Breast epithelium (tissue), 4 donors: ENCODE measurements around the gene PMPCA. TPM values are rescaled to one million over a fixed set of nuclear protein-coding genes. Genes with fewer than 3 reads are reported as not detected.

ENCODE experiments used
- DNase-seq, 2 donors: peaks; one replicate each; pipeline ENCODE4 v3.0.0-alpha.2; 2019; ENCODE audit warnings: low spot score in 2 of 2
- H3K27ac ChIP-seq, 2 donors: fragments of 200-600 bp; sonication (generic) in 1 of 2; one replicate each; pipeline ENCODE4 v1.5.1; 2016 to 2019; ENCODE audit warnings: mild to moderate bottlenecking in 1 of 2
- H3K27me3 ChIP-seq, 2 donors: fragments of 200-600 bp; sonication (generic) in 1 of 2; one replicate each; pipeline versions ENCODE4 v1.5.1 to v1.6.0; 2017 to 2019; ENCODE audit warnings: control low read depth in 1 of 2, mild to moderate bottlenecking in 1 of 2
- H3K36me3 ChIP-seq: fragments of 200-600 bp; one replicate; pipeline ENCODE4 v1.5.1; 2019
- H3K4me1 ChIP-seq, 2 donors: fragments of 200-600 bp; sonication (generic); one replicate each; pipeline ENCODE4 v1.5.1; 2016 to 2019; ENCODE audit warnings: control low read depth in 1 of 2
- H3K4me3 ChIP-seq, 3 donors: fragments of 200-600 bp; sonication (generic); 1 replicate in 2 of 3; 2 replicates in 1 of 3; pipeline ENCODE4 v1.5.1; 2016 to 2019; ENCODE audit warnings: mild to moderate bottlenecking in 3 of 3, moderate library complexity in 2 of 3
- H3K9me3 ChIP-seq, 2 donors: fragments of 200-600 bp; sonication (generic) in 1 of 2; one replicate each; pipeline ENCODE4 v1.5.1; 2016 to 2019; ENCODE audit warnings: control low read depth in 1 of 2
- POLR2A ChIP-seq: fragments of 450-650 bp; IDR thresholded peaks from one replicate; pipeline ENCODE4 v1.6.1; 2016; ENCODE audit warnings: antibody characterized with exemption, mild to moderate bottlenecking, moderate library complexity
- POLR2AphosphoS5 ChIP-seq, 3 donors: sonication (generic); formaldehyde crosslinking; IDR thresholded peaks; one replicate each; pipeline ENCODE4 v1.6.1; 2017; ENCODE audit warnings: antibody characterized with exemption in 3 of 3
- intact Hi-C: fragments of 100-400 bp; cut with DNase I; formaldehyde crosslinking; loops from one replicate; pipeline ENCODE4 v1.15.1; 2023; ENCODE audit warnings: low total_unique reads
- total RNA-seq, 3 donors: library from RNA; depleted of rRNA; stranded (reverse); fragments of >200 nt; gene quantifications; one replicate each; pipeline ENCODE4 v1.1.0, GENCODE V29; 2016
- TF ChIP-seq, protein P1 (sequence below), 3 donors: fragments of 450-650 bp; IDR thresholded peaks; one replicate each; pipeline ENCODE4 v1.5.1; 2016 to 2017; ENCODE audit warnings: antibody characterized with exemption in 3 of 3, mild to moderate bottlenecking in 3 of 3, moderate library complexity in 3 of 3

PMPCA gene
- total RNA-seq, 3 donors from 2014 or later: 31.4 to 37.0 (median 35.1) TPM

DNA sequence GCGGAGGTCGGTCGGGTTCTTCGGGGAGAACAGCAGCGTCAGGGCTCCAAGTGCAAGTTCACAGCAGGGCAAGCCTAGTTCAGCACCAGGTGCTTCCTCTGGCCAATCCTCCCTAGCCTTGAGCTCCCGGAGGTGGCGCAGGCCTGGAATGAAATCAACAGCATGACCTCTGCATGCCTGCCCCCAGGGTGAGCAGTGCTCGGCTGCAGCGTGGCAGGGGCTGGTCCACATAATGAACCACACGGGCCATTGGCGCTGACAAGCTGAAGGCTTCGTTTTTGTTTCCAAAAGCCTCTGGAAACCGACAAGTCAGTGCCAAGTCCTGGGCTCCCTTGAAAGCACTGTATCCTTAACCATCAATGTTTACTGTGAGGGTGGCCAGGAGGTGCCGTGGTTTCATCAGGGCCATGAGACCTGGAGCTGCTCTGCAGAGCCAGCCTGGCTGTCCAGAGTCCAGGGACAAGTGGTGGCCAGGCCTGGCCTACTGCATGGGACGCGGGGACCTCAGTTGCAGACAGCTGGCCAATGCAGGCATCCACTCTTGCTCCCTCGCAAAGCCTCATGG, 31.3 kb downstream of the PMPCA start:
- no peaks in the 10 kb centered on the region for H3K9me3 ChIP-seq
- no peak for DNase-seq
- TF ChIP-seq POLR2A (no peak), POLR2AphosphoS5 (IDR thresholded peaks at IDR 0.05) (no peak)
- TF ChIP-seq, protein P1, sequence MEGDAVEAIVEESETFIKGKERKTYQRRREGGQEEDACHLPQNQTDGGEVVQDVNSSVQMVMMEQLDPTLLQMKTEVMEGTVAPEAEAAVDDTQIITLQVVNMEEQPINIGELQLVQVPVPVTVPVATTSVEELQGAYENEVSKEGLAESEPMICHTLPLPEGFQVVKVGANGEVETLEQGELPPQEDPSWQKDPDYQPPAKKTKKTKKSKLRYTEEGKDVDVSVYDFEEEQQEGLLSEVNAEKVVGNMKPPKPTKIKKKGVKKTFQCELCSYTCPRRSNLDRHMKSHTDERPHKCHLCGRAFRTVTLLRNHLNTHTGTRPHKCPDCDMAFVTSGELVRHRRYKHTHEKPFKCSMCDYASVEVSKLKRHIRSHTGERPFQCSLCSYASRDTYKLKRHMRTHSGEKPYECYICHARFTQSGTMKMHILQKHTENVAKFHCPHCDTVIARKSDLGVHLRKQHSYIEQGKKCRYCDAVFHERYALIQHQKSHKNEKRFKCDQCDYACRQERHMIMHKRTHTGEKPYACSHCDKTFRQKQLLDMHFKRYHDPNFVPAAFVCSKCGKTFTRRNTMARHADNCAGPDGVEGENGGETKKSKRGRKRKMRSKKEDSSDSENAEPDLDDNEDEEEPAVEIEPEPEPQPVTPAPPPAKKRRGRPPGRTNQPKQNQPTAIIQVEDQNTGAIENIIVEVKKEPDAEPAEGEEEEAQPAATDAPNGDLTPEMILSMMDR (IDR thresholded peaks at IDR 0.05): no peak
- peaks cover 10% of the 10 kb centered on the region for H3K36me3 ChIP-seq
- H3K4me3 ChIP-seq: no peak overlapping the region
- peaks cover 0 to 18% of the 10 kb centered on the region in 2 donors for H3K4me1 ChIP-seq
- H3K27me3 ChIP-seq: no peaks in the 10 kb centered on the region
- H3K27ac ChIP-seq: no peak overlapping the region
- intact Hi-C loops: no loop called here

DNA sequence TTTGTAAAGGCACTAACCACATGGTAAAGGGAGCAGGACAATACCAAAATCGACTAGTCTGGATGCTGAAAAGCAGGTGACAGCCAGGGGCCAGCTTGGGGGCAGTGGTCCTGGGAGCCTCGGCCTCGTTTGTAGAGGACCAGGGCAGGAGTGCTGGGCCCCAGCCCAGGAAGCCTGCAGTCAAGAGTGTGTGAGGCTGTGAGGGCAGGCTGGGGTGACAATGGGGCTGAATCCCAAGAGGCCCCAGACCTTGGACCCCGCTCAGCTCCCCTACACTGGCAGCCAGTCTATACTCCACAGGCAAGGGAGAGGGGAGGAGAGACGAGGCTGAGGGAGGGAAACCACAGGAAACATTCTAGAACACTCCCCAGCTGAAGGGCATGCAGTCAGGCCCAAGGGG, 31.8 kb downstream of the PMPCA start:
- DNase-seq: no peak
- intact Hi-C loops: no loop called here
- no peak overlapping the region for H3K27ac ChIP-seq
- peaks cover 15% of the 10 kb centered on the region for H3K36me3 ChIP-seq
- peaks cover 0 to 13% of the 10 kb centered on the region in 2 donors for H3K4me1 ChIP-seq
- H3K27me3 ChIP-seq: no peaks in the 10 kb centered on the region
- TF ChIP-seq, protein P1 (IDR thresholded peaks at IDR 0.05): no peak
- TF ChIP-seq POLR2AphosphoS5 (IDR thresholded peaks at IDR 0.05) (no peak), POLR2A (no peak)
- H3K9me3 ChIP-seq: no peaks in the 10 kb centered on the region
- no peak overlapping the region for H3K4me3 ChIP-seq

DNA sequence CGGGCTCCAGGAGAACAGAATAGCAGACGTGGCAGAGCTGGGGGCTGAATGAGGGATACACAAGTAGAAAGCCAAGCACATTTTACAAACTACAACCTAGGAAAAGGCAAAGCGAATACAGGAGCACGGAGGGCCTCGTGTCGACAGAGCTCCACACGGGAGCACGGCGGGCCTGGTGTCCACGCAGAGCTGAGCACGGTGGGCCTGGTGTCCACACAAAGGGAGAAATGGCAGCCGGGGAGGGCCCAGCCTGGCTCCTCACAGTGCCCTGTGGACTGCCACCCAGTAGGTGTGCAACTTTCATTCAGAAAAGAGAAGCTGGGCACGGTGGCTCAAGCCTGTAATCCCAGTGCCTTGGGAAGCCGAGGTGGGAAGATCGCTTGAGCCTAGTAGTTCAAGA, 32.6 kb downstream of the PMPCA start:
- intact Hi-C loops: no loop called here
- H3K27ac ChIP-seq: no peak overlapping the region
- H3K4me3 ChIP-seq: no peak overlapping the region
- H3K9me3 ChIP-seq: no peaks in the 10 kb centered on the region
- H3K4me1 ChIP-seq: peaks cover 0 to 5% of the 10 kb centered on the region in 2 donors
- no peaks in the 10 kb centered on the region for H3K27me3 ChIP-seq
- no peak for TF ChIP-seq POLR2AphosphoS5 (IDR thresholded peaks at IDR 0.05)
- TF ChIP-seq, protein P1 (IDR thresholded peaks at IDR 0.05): no peak
- TF ChIP-seq POLR2A: no peak
- peaks cover 18% of the 10 kb centered on the region for H3K36me3 ChIP-seq
- DNase-seq: no peak

DNA sequence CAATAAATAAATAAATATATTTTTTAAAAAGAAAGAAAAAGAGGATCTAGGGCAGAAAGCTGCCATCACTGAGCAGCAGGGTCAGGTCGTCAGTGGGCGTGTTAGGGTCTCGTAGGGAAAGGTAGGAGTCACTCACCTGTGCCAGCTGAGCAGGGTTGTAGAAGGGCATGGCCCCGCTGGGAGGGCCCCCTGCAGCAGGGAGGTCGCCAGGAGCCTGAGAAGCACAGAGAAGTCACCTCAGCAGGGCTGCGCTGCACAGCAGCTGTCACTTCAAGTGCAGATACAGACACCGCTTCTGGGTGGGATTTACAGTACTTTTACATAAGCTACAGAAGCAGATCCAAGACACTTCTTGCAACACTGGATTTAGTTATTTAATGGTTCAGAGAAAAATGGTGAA, 33.2 kb downstream of the PMPCA start:
- no peaks in the 10 kb centered on the region for H3K27me3 ChIP-seq
- no peak overlapping the region for H3K27ac ChIP-seq
- no peaks in the 10 kb centered on the region for H3K4me1 ChIP-seq
- H3K4me3 ChIP-seq: no peak overlapping the region
- intact Hi-C loops: no loop called here
- peaks cover 18% of the 10 kb centered on the region for H3K36me3 ChIP-seq
- no peaks in the 10 kb centered on the region for H3K9me3 ChIP-seq
- DNase-seq: no peak
- no peak for TF ChIP-seq POLR2AphosphoS5 (IDR thresholded peaks at IDR 0.05)
- TF ChIP-seq, protein P1 (IDR thresholded peaks at IDR 0.05): no peak
- no peak for TF ChIP-seq POLR2A

DNA sequence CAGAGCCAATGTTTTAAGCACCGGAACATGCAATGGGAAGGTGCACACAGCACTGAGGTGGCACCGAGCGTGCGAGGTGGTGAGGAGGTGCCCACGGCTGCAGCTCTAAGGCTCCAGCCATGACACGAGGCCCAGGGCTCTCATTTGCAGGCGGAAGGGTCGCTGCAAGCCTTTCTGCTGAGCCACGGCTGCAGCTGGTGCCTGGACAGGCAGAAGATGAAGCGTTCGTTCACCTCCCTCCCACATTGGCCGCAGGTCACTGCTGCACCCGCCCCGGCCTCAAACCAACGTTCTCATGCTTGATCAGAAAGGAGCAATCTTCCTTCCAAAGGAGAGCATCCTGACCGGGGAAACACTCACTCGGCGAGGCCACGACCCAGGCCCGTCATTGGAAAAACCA, 33.6 kb downstream of the PMPCA start:
- H3K4me3 ChIP-seq: no peak overlapping the region
- H3K27me3 ChIP-seq: no peaks in the 10 kb centered on the region
- no peak overlapping the region for H3K27ac ChIP-seq
- no peak for TF ChIP-seq POLR2A
- no peaks in the 10 kb centered on the region for H3K9me3 ChIP-seq
- H3K36me3 ChIP-seq: peaks cover 18% of the 10 kb centered on the region
- DNase-seq: no peak
- H3K4me1 ChIP-seq: no peaks in the 10 kb centered on the region
- intact Hi-C loops: no loop called here

DNA sequence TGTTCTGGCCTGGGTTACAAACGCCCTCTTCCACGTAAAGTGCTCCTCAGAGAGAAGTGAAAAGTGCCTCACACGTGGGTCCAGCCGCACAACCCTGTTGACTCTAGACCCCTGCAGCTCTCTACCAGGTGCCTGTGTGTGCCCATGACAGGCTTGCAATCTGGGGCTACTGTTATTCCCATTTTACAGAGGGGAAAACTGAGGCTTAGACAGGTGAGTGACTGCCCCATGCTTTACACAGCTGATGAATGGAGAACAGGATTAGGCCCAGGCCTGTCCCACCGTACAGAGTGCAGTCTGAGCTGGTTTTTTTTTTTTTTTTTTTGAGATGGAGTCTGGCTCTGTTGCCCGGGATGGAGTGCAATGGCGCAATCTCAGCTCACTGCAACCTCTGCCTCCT, 35.3 kb downstream of the PMPCA start:
- Histone ChIP-seq H3K27ac (no peak overlapping the region), H3K9me3 (no peaks in the 10 kb centered on the region), H3K4me1 (no peaks in the 10 kb centered on the region), H3K36me3 (peaks cover 20% of the 10 kb centered on the region), H3K4me3 (no peak overlapping the region), H3K27me3 (no peaks in the 10 kb centered on the region)
- intact Hi-C loops: no loop called here
- no peak for TF ChIP-seq POLR2AphosphoS5 (IDR thresholded peaks at IDR 0.05)
- TF ChIP-seq POLR2A: no peak
- TF ChIP-seq, protein P1 (IDR thresholded peaks at IDR 0.05): no peak
- DNase-seq: no peak
